ENCODE data around the gene TRNT1.

The TRNT1 gene

GRCh38 chr3:3126477-3127431, at the start of gene TRNT1:
TRNT1 (plus strand) TSS chr3:3126940; CDS start chr3:3129041, 2,101 bp downstream.
- peak; percentile 96 for DNase-seq (ENCODE audit: low read depth)
- TF ChIP-seq CTCF (conservative IDR thresholded peaks at IDR 0.05; ENCODE audit: low read depth, low read length): no peak
- peak within 1 kb of the TSS; percentile 99 for H3K4me3 ChIP-seq (ENCODE audit: low read depth, low read length)

DNA sequence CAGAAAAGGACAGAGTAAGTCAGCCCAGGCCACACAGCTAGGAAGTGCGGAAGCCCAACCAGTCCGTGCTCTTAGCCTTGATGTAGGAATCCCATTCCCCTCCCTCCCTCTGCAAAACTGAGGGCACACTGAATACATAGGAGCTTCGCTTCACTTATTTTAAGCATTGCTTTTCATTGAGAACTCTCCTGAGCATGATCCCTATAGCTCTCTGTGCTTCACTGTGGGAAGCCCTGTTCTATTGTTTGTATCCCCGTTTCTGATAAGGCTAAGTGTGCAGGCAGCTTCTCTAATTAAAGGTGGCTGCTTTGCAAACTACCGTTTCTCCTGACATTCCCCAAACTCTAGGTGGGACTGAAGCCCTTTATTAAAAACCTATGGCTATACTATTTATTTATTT, 46.4 kb upstream of the TRNT1 start:
- no peak overlapping the region for H3K4me3 ChIP-seq (ENCODE audit: low read depth, low read length)

DNA sequence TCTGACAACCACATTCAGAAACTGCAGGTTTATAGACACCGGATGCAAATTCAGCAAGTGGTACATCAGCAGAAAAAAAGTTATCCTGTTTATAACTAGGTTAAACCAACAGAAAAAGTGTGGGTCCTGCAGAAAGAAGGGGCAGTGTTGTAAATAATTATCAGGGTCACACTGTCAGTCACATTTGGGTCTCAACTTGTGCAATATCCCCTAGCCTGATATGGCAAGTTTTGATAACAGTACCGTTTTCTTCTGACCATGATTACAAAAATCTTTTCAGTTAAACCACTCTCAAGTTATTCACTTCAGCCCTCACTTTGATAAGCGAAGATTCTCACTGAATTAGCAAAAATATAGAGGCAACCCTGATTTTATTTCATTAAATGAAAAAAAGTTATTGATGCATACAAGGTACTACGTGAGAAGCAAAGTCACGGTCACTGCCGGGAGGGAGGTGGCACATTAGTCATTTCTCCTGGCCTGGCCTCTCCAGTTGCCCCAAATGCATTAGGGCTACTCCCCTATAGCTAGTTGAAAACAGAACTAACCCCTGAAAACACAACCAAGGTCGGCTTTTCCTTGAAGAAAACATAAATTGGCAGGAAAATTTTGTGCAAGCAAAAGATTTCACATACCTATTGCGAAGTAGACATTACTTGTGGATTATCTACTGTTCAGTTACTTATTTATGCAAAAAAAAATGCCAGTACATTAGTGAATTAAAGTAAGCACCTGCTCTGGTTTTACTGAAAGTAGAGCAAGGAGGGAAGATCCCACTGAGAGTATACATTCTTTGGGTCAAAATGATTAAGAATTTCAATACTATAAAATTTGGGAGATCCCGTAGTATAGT, 45.1 kb upstream of the TRNT1 start:
- H3K4me3 ChIP-seq (ENCODE audit: low read depth, low read length): no peak overlapping the region
- TF ChIP-seq CTCF (conservative IDR thresholded peaks at IDR 0.05; ENCODE audit: low read depth, low read length): no peak
- no peak for DNase-seq (ENCODE audit: low read depth)

More for the DNA sequence above, 46.4 kb upstream of the TRNT1 start:
- no peak for TF ChIP-seq CTCF (conservative IDR thresholded peaks at IDR 0.05; ENCODE audit: low read depth, low read length)
- DNase-seq (ENCODE audit: low read depth): no peak

- no peak for DNase-seq (ENCODE audit: low read depth)
Measured at GRCh38 chr3:3082234-3082924, 44.4 kb upstream of the TRNT1 start.

GRCh38 chr3:3084890-3085289, 41.9 kb upstream of the TRNT1 start:
- DNase-seq (ENCODE audit: low read depth): no peak
- no peak overlapping the region for H3K4me3 ChIP-seq (ENCODE audit: low read depth, low read length)
- no peak for TF ChIP-seq CTCF (conservative IDR thresholded peaks at IDR 0.05; ENCODE audit: low read depth, low read length)

More at GRCh38 chr3:3082234-3082924, 44.4 kb upstream of the TRNT1 start:
- no peak overlapping the region for H3K4me3 ChIP-seq (ENCODE audit: low read depth, low read length)
- no peak for TF ChIP-seq CTCF (conservative IDR thresholded peaks at IDR 0.05; ENCODE audit: low read depth, low read length)

DNA sequence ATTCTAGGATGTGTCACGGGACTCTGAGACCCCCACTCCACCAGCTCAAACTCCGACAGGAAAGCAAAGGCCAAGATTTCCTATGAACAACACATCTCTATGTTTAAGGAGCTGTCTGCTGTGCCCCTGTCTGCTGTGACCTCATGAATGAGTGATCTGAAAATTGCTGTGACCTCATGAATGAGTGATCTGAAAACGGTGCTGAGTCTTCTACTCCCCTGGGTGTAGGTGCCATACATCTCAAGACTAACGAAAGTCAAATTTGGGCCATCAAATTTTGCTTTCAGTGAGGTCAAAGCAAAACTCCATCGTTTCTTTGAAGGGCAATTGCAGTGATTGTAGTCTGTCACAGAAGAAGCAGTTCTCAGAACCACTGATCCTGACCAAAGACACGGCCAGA, 41.0 kb upstream of the TRNT1 start:
- H3K4me3 ChIP-seq (ENCODE audit: low read depth, low read length): no peak overlapping the region
- no peak for TF ChIP-seq CTCF (conservative IDR thresholded peaks at IDR 0.05; ENCODE audit: low read depth, low read length)
- no peak for DNase-seq (ENCODE audit: low read depth)

All from choroid plexus epithelial cell (primary cell).